HG02884 (cell line): ENCODE measurements around the gene REX1BD.
"Not testable (repeated sequence)": the region's sequence is repeated elsewhere in the genome, so short reads cannot be mapped to it uniquely, and the experiment has no call there.

ENCODE experiments used
- ATAC-seq: cut with Tn5 transposase; IDR thresholded peaks from one replicate; pipeline ENCODE4 v1.9.1; 2021; ENCODE audit warnings: mild to moderate bottlenecking, moderate library complexity; ENCODE audit not compliant: unreplicated experiment

The REX1BD gene

GRCh38 chr19:18588611-18589379, at the start of gene REX1BD:
Gene REX1BD (plus strand): TSS chr19:18588798. CDS start chr19:18588802, 4 bp downstream.
- ATAC-seq = peak; percentile 69

GRCh38 chr19:18539372-18539771, 49.2 kb upstream of the REX1BD start:
- no peak for ATAC-seq

GRCh38 chr19:18540200-18540599, 48.4 kb upstream of the REX1BD start:
- not testable (repeated sequence) for ATAC-seq

GRCh38 chr19:18541258-18541991, 47.2 kb upstream of the REX1BD start:
- ATAC-seq = no peak

- no peak for ATAC-seq
Measured at GRCh38 chr19:18541992-18542940, 46.3 kb upstream of the REX1BD start.

- ATAC-seq = peak; percentile 69
Measured at GRCh38 chr19:18542941-18543813, 45.4 kb upstream of the REX1BD start, which contains the start of gene FKBP8. Gene FKBP8 (minus strand): TSS chr19:18543573. CDS start chr19:18541970, 1,603 bp downstream.

GRCh38 chr19:18543814-18544475, 44.7 kb upstream of the REX1BD start:
- ATAC-seq = peak; percentile 62

GRCh38 chr19:18551631-18552030, 37.0 kb upstream of the REX1BD start:
- no peak for ATAC-seq

GRCh38 chr19:18557411-18558201, 31.0 kb upstream of the REX1BD start, which contains the start of gene KXD1:
Gene KXD1 (plus strand): TSS chr19:18557870. CDS start chr19:18562057, 4,187 bp downstream.
- peak; percentile 84 for ATAC-seq

- ATAC-seq = no peak
Measured at GRCh38 chr19:18558202-18558555, 30.4 kb upstream of the REX1BD start.

GRCh38 chr19:18558604-18559003, 30.0 kb upstream of the REX1BD start:
- ATAC-seq = no peak

GRCh38 chr19:18559685-18560084, 28.9 kb upstream of the REX1BD start:
- ATAC-seq = no peak

- ATAC-seq = no peak
Measured at GRCh38 chr19:18562086-18562485, 26.5 kb upstream of the REX1BD start.

- no peak for ATAC-seq
Measured at GRCh38 chr19:18566953-18567352, 21.6 kb upstream of the REX1BD start.

GRCh38 chr19:18568367-18568766, 20.2 kb upstream of the REX1BD start:
- ATAC-seq = no peak

GRCh38 chr19:18571564-18572344, 16.8 kb upstream of the REX1BD start, which contains the start of gene UBA52:
Gene UBA52 (plus strand): TSS chr19:18571857. CDS start chr19:18573301, 1,444 bp downstream.
- ATAC-seq = peak; percentile 80

- ATAC-seq = no peak
Measured at GRCh38 chr19:18574691-18575291, 13.8 kb upstream of the REX1BD start.
